GM12892 (cell line): ENCODE data around the gene SEPTIN5.

ENCODE experiments used
- DNase-seq: peaks from one replicate; pipeline ENCODE4 v3.0.0; 2011; ENCODE audit not compliant: insufficient read length
- FAIRE-seq: peaks from 2 replicates; lab custom pipeline; 2011; peaks lifted over from hg19 to GRCh38; lab: Jason Lieb, UNC
- POLR2A ChIP-seq: IDR thresholded peaks from 2 replicates; pipeline ENCODE4 v1.6.1; 2011; ENCODE audit warnings: low read depth, low read length, control low read depth
- POLR2AphosphoS5 ChIP-seq: IDR thresholded peaks from 2 replicates; pipeline ENCODE4 v1.6.1; 2011; ENCODE audit warnings: low read depth, low read length, control low read depth
- TAF1 ChIP-seq: IDR thresholded peaks from 2 replicates; pipeline ENCODE4 v1.6.1; 2011; ENCODE audit warnings: low read depth, mild to moderate bottlenecking, control low read depth, low read length, borderline replicate concordance

SEPTIN5 gene

GRCh38 chr22:19754701-19755144, 40.4 kb downstream of the SEPTIN5 start:
- FAIRE-seq = no peak

GRCh38 chr22:19755145-19755710, 40.9 kb downstream of the SEPTIN5 start:
- TF ChIP-seq POLR2A (no peak), POLR2AphosphoS5 (no peak), TAF1 (no peak)
- FAIRE-seq (no peak), DNase-seq (no peak)

More at GRCh38 chr22:19754701-19755144, 40.4 kb downstream of the SEPTIN5 start:
- TF ChIP-seq TAF1 (no peak), POLR2AphosphoS5 (no peak), POLR2A (no peak)
- no peak for DNase-seq

DNA sequence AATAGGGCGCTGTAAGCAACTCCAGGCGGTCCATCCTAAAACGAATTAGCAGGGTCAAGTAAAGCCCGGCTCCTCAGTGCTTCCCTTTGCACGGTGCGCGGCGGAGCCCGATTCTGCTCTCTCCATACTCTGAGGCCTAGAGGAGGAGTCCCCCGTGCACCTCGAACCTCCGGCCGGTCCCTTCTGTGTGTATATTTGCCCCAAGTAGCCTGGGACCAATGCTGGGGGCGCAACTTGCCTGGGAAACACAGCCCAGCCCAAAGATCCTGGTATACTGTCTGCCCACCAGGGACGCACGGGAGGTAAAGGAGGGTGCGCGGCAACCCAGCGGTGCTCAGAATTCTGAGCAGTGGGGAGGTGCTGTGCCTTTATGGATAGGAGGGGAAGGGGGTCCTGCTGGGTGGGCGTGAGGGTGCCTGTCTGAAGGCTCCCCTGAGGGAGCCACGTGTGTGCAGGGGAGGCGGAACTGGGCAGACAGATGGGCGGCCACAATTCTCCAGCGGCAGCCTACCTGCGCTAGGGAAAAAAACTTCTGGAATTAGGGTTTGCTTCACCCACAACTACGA, 41.5 kb downstream of the SEPTIN5 start:
- TF ChIP-seq POLR2A (no peak), TAF1 (no peak), POLR2AphosphoS5 (no peak)
- no peak for FAIRE-seq
- DNase-seq = no peak

DNA sequence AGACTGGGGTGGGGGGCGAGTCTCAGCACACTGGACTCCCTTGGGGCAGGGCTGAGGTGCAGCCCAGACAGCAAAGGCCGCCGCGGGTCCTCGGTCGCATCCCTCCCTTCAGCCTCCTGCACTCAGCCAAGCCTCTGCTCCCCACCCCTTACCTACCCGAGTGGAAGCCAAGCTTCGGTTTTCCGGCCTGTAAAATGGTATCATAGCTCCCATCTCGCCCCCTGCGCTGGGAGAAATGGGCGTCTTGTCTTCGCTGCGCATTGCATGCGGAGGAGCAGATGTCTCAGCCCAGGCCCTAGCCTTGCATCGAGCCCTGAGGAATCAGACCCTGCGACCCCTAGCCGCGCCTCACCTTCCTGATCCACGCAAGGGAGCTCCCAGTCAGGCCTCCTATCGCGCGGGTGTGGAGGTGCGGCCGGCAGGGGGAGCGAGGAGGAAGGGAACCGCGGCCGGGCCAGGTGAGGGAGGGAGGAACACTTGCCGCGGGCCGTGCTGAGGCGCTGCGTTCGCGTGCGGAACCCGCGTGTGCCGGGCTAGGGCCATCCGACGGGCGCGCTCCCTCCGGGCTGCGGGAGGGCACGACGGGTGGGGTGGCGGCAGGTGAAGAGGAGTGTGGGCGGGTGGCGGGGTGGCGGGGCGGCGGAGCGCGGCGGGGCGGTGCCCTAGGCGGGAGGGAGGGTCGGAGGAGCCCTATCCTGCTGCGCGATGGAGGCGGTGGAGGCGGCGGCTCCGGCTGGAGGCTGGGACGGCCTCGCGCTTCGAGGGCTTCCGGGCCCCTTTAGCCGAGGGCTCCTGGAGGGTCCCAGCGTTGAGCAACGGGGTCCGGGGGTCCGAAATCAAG, 42.2 kb downstream of the SEPTIN5 start:
- FAIRE-seq (no peak), DNase-seq (peak; percentile 83)
- no peak for TF ChIP-seq TAF1
- TF ChIP-seq POLR2A = no peak
- no peak for TF ChIP-seq POLR2AphosphoS5

DNA sequence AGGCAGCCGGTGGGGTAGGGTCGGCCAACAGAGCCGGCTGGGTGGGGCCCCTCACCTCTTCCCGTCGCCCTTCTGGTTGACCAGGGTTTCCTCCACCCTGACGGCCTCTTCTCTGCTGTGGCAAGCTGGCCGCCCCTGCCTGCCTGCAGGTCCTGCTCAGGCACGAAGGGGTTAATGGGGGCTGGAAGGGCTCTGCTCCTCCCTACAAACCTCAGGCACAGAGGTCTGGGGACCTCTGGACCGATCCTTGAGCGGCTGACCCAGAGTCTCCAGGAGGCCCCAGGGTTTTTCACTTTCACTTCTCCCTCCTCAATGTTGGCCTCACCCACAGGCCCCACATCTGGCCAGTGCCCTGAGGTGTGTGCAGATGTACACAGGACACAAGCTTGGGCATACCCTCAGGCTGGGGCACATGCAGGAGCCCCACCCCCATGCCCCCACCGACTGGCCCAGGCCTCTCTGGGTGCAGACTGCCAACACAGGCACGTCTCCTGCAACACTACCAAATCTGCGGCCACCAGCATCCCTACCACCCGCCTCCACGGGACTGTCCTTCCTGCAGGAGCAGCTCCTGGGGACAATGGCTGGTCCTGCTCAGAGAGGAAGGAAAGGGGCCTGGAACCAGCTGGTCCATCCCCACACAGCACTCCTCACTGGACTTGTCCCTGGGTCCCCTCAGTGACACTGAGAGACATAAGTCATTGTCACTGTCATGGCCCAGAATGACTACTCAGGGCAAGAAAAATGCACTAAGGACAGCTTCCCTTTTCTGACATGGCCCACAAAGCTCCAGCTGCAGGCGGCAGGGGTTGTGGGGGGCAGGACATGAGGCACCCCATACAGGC, 43.1 kb downstream of the SEPTIN5 start:
- DNase-seq (no peak), FAIRE-seq (no peak)
- TF ChIP-seq TAF1 = no peak

DNA sequence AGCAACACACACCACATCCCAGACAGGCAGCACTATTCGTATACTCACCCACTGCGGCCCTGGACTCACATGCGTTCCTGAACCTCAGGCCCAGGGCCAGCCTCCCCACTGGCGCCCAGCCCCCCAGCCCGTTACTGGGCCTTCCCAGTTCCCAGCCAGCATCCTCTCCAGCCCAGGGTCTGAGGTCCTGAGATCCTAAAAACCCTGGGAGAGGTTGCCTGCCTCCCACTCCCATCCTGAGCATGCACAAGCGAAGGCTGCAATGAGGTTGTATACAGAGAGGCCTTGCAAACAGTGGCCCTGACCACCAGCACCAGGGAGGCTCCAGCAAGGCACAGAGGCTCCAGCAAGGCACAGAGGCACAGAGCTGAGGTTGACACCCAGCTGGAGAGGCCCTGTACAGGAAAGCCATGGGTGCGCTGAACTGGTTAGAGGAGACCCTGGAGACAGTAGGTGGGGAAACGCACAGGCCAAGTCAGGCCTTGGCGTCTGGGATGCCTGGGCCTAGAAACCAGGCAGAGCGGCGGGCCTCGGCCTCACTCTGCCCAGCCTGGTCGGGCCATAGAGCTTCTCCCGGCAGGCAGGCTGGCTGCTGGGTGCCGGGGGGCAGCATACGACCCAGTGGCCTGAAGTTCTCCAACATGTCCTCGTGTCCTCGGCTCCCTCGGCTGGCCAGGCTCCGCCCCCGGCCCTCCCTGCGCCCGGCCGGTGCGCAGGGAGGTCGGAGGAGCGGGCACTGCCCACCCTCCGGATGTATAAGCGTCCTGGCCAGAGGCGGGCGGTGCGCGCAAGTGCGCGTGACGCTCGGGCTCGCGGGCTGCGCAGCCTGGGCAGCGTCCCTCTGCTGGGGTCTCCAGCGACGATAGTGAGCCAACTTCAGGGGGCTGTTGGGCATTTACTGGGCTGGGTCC, 43.9 kb downstream of the SEPTIN5 start:
- TF ChIP-seq POLR2AphosphoS5 (no peak), TAF1 (no peak), POLR2A (no peak)
- no peak for DNase-seq
- FAIRE-seq = no peak

DNA sequence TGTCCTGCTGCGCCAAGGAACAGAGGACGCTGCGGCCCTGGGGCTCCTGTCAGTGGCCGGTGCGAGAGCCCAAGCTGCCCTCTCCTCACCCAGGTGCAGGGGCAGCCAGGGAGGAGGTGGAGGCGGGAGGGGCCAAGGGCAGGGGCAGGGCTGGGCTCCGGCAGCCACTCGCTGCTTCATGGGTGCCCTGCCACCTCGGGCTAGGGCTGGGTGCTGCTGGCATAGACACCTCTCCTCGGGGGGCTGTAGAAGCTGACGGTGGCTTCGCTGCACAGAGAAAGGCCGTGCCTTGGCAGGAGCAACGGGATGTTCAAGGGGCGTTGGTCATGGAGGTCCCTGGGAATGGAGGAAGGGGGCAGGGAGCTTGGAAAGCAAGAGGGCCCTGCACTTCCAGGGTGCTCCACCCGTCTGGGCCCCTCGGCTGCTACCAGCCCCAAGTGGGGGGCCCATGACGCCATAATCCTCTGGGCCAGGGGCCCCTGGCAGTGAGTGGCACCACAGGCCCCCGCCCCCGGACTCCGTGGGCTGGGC, 44.7 kb downstream of the SEPTIN5 start:
- TF ChIP-seq POLR2A (no peak), TAF1 (no peak)
- no peak for FAIRE-seq
- no peak for DNase-seq

- TF ChIP-seq POLR2A (no peak), TAF1 (no peak), POLR2AphosphoS5 (no peak)
- FAIRE-seq (no peak), DNase-seq (no peak)
These were observed 45.2 kb downstream of the SEPTIN5 start for GRCh38 chr22:19759427-19760057.

DNA sequence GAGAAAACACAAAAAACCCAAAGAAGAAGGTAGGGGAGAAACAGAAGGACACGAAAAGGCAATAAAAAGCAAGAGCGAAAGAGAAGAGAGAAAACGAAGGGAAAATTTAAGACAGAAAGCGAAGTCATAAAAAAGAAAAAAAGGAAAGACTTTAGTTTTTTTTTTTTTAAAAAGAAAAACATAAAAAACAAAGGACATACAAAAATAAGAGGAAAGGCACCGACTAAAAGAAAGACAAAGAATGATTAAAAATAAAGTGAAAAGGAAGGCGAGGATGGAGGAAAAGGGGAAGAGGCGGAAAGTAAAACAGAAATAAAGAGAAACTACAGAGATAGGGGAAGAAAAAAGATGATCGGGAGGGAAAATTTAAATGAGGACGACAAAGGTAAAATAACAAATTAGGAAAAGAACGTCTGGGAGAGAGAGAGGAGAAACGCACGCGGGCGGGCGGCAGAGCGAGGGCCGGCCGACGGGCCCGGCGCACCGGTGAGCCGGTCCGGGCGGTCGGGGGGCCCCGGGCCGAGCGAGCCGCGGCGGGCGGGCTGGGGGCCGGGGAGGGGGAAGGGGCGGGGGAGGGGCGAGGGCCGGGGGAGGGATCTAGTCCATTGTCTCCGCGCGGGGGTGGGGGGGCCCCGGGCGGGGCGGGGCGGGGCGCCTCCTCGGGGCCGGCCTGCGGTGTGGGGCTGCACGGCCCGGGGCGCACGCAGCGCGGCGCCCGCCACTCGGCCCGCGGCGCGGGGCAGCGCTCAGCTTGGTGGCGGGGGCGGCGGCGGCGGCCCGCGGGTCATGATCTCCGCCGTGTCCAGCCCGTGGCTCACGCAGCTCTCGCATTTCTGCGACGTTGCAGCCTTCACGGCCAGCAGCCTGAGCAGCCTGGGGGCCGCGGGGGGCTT, 46.0 kb downstream of the SEPTIN5 start, which contains the start of gene TBX1:
TSS of gene TBX1 (plus strand) at position 721 of the 893 bp plus-strand sequence. CDS start at position 787, 66 bp downstream.
- DNase-seq (no peak), FAIRE-seq (no peak)
- TF ChIP-seq POLR2AphosphoS5 = no peak
- no peak for TF ChIP-seq POLR2A
- TF ChIP-seq TAF1 = no peak
